NCI-H226 (cell line): ENCODE results near the gene TRIM63.

Source experiments
- DNase-seq: peaks from one replicate; pipeline ENCODE4 v3.0.0-alpha.2; 2015

TRIM63 gene

GRCh38 chr1:26032656-26033357 lies 34.6 kb downstream of the TRIM63 start:
- DNase-seq = no peak

- no peak for DNase-seq
Measured at GRCh38 chr1:26031611-26032220, 35.7 kb downstream of the TRIM63 start.

GRCh38 chr1:26031196-26031595 lies 36.2 kb downstream of the TRIM63 start:
- no peak for DNase-seq

- no peak for DNase-seq
Measured at GRCh38 chr1:26029864-26030481, 37.5 kb downstream of the TRIM63 start.

- no peak for DNase-seq
Measured at GRCh38 chr1:26029054-26029863, 38.2 kb downstream of the TRIM63 start.

GRCh38 chr1:26028490-26028980 lies 38.9 kb downstream of the TRIM63 start:
- DNase-seq = no peak

GRCh38 chr1:26027716-26028489 lies 39.5 kb downstream of the TRIM63 start:
- no peak for DNase-seq

GRCh38 chr1:26025517-26025916 lies 41.9 kb downstream of the TRIM63 start:
- no peak for DNase-seq

GRCh38 chr1:26025060-26025459 lies 42.4 kb downstream of the TRIM63 start:
- no peak for DNase-seq

- DNase-seq = no peak
Measured at GRCh38 chr1:26023826-26024225, 43.6 kb downstream of the TRIM63 start.

- no peak for DNase-seq
Measured at GRCh38 chr1:26023009-26023408, 44.4 kb downstream of the TRIM63 start.

GRCh38 chr1:26022404-26022779 lies 45.0 kb downstream of the TRIM63 start:
- DNase-seq = no peak

GRCh38 chr1:26021647-26022403 lies 45.6 kb downstream of the TRIM63 start, which contains the start of gene EXTL1:
Gene EXTL1, plus strand, starts transcription at chr1:26021775. Its CDS starts 872 bp downstream, at chr1:26022647.
- DNase-seq = peak; percentile 37

- peak; percentile 55 for DNase-seq
Measured at GRCh38 chr1:26020941-26021646, 46.3 kb downstream of the TRIM63 start.

- no peak for DNase-seq
Measured at GRCh38 chr1:26020330-26020768, 47.1 kb downstream of the TRIM63 start.

- DNase-seq = no peak
Measured at GRCh38 chr1:26019641-26020315, 47.7 kb downstream of the TRIM63 start.

GRCh38 chr1:26017606-26018005 lies 49.8 kb downstream of the TRIM63 start:
- DNase-seq = peak; percentile 80

- DNase-seq = no peak
Measured at GRCh38 chr1:26016953-26017545, 50.4 kb downstream of the TRIM63 start.

GRCh38 chr1:26016258-26016952 lies 51.0 kb downstream of the TRIM63 start:
- DNase-seq = no peak
